Activated naive CD4-positive, alpha-beta T cell treated with anti-CD3 and anti-CD28 coated beads for 36 hours (primary cell): Measurements from ENCODE around the gene CDKL2. TPM values are rescaled to one million over a fixed set of nuclear protein-coding genes. Genes with fewer than 3 reads are reported as not detected.
"Not testable (repeated sequence)": the region's sequence is repeated elsewhere in the genome, so short reads cannot be mapped to it uniquely, and the experiment has no call there.

Experiments
- CTCF ChIA-PET: fragments of 350-600 bp; sonication (Branson Sonifier 250); formaldehyde crosslinking; loops from one replicate; lab custom pipeline; 2021; ENCODE audit warnings: antibody characterized with exemption; lab: Charles Lee
- DNase-seq: peaks from one replicate; pipeline ENCODE4 v3.0.0-alpha.2; 2020
- H3K27ac Mint-ChIP-seq: one replicate; pipeline ENCODE4 v1.8.0; 2021; ENCODE audit warnings: mild to moderate bottlenecking, mixed read lengths
- H3K27me3 Mint-ChIP-seq: one replicate; pipeline ENCODE4 v1.8.0; 2021; ENCODE audit warnings: low read depth, mixed read lengths
- H3K36me3 Mint-ChIP-seq: one replicate; pipeline ENCODE4 v1.8.0; 2021; ENCODE audit warnings: low read depth, mixed read lengths
- H3K4me1 Mint-ChIP-seq: one replicate; pipeline ENCODE4 v1.8.0; 2021; ENCODE audit warnings: low read depth, mixed read lengths
- H3K4me3 Mint-ChIP-seq: one replicate; pipeline ENCODE4 v1.8.0; 2021; ENCODE audit warnings: mild to moderate bottlenecking, moderate library complexity, mixed read lengths
- H3K9me3 Mint-ChIP-seq: one replicate; pipeline ENCODE4 v1.8.0; 2021; ENCODE audit warnings: mixed read lengths
- intact Hi-C: fragments of 100-400 bp; cut with micrococcal nuclease; formaldehyde crosslinking; loops from one replicate; pipeline ENCODE4 v1.15.1; 2023
- total RNA-seq, 2 experiments: library from RNA; stranded (reverse); gene quantifications; one replicate each; pipeline ENCODE4 v1.2.3, GENCODE V29; 2021

The CDKL2 gene
- total RNA-seq, 2 experiments from 2014 or later = 0.79 to 1.2 TPM

GRCh38 chr4:75666299-75666698 lies 36.0 kb upstream of the CDKL2 start:
- CTCF ChIA-PET = interaction anchor here (0.6 kb wide), 1 partner anchor 97 kb away, joined by 4 read pairs; no protein-coding TSS in a partner anchor
- no peaks in the 10 kb centered on the region for H3K27me3 Mint-ChIP-seq
- H3K4me1 Mint-ChIP-seq = peaks cover 77% of the 10 kb centered on the region
- DNase-seq = no peak
- no peaks in the 10 kb centered on the region for H3K9me3 Mint-ChIP-seq
- intact Hi-C loops = loop anchor here (1.0 kb wide), 1 partner anchor 11 kb away; no protein-coding TSS in a partner anchor
- H3K4me3 Mint-ChIP-seq = peak overlapping the region; percentile 44
- peak overlapping the region; percentile 84 for H3K27ac Mint-ChIP-seq
- H3K36me3 Mint-ChIP-seq = peaks cover 11% of the 10 kb centered on the region

GRCh38 chr4:75664604-75665003 lies 34.3 kb upstream of the CDKL2 start:
- DNase-seq, intact Hi-C loops, H3K9me3 Mint-ChIP-seq, H3K27me3 Mint-ChIP-seq, H3K4me3 Mint-ChIP-seq: not testable (repeated sequence)
- Mint-ChIP-seq H3K36me3 (peaks cover 10% of the 10 kb centered on the region), H3K4me1 (peaks cover 71% of the 10 kb centered on the region), H3K27ac (peak overlapping the region; percentile 84)
- CTCF ChIA-PET = interaction anchor here (0.6 to 1.3 kb wide), 2 partner anchors 37 to 60 kb away, joined by 3 read pairs; partner anchors contain the start of gene USO1

DNA sequence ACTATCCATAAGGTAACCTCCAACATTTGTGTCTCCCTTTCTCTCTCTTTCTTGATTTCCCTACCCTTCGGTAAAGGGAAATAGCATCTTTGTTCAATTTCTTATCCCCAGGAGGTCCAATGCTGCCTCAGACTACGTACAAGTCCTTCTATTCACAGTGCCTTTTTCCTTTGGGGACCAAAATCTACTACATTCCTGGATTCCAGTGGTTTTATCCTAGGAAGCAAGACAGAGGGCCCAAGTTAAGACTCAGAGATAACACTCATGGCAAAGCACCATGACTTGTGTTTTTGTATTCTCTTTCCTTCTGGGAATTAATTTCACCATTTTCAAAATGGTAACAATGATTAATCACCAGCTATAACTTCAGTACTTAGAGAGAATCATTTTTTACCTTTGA lies 32.3 kb upstream of the CDKL2 start:
- Mint-ChIP-seq H3K9me3 (no peaks in the 10 kb centered on the region), H3K4me3 (no peak overlapping the region), H3K4me1 (peaks cover 66% of the 10 kb centered on the region), H3K27ac (peak overlapping the region; percentile 4), H3K36me3 (peaks cover 25% of the 10 kb centered on the region), H3K27me3 (no peaks in the 10 kb centered on the region)
- DNase-seq = no peak
- CTCF ChIA-PET = no interaction called here
- intact Hi-C loops = no loop called here

DNA sequence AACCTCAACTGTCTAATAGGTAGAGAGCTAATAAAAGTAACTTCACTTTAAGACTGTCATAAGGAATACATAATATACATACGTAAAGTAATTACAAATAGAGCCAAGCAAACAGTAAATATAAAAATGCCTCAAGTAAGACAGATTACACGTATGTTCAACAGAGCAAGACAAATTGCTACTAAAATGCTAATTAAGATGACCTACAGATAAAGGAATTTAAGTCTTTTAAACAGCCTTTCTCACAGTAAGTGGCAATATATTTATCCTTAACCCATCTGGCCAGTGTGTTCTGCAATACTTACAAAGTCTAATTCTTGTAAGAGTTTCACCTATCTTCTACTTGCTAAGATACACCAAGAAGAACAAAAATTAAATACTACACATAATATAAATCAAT lies 30.2 kb upstream of the CDKL2 start:
- DNase-seq = no peak
- intact Hi-C loops = no loop called here
- peaks cover 61% of the 10 kb centered on the region for H3K4me1 Mint-ChIP-seq
- H3K9me3 Mint-ChIP-seq = no peaks in the 10 kb centered on the region
- H3K36me3 Mint-ChIP-seq = peaks cover 29% of the 10 kb centered on the region
- no peak overlapping the region for H3K4me3 Mint-ChIP-seq
- H3K27ac Mint-ChIP-seq = no peak overlapping the region
- H3K27me3 Mint-ChIP-seq = no peaks in the 10 kb centered on the region
- CTCF ChIA-PET = interaction anchor here (1.1 to 1.2 kb wide), 2 partner anchors 64 to 188 kb away, joined by 3 read pairs; partner anchors contain the start of gene USO1

DNA sequence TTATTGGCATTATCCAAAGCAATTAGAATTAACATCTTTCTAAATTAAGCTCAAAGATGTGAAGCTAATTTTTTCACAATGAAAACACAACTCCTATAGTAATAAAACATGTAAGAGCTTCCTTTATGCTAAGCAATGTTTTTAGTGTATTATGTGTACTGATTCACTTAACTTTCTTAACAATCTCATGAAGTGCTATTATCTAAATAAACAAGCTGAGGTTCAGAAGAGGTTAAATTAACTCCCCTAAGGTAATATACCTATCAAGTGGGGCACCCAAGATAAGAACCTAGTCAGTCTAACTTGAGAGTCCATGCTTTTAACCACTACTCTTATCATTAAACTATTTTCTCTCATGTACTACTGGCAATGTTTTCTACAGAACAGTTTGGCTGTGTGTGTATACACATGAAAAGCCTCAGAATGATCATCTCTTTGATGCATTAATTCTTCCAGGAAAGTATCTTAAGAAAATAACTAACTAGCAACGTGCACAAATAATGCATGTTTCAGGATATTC lies 29.2 kb upstream of the CDKL2 start:
- H3K4me1 Mint-ChIP-seq = peaks cover 61% of the 10 kb centered on the region
- CTCF ChIA-PET = interaction anchor here (0.7 to 1.2 kb wide), 5 partner anchors 12 to 188 kb away, joined by 3 read pairs; no protein-coding TSS in a partner anchor
- no peaks in the 10 kb centered on the region for H3K27me3 Mint-ChIP-seq
- H3K9me3 Mint-ChIP-seq = no peaks in the 10 kb centered on the region
- H3K4me3 Mint-ChIP-seq = no peak overlapping the region
- no peak for DNase-seq
- peaks cover 32% of the 10 kb centered on the region for H3K36me3 Mint-ChIP-seq
- H3K27ac Mint-ChIP-seq = no peak overlapping the region
- intact Hi-C loops = loop anchor here (10.0 kb wide), 1 partner anchor 285 kb away; the partner anchor contains the start of gene NAAA

GRCh38 chr4:75658876-75659275 lies 28.5 kb upstream of the CDKL2 start:
- intact Hi-C loops = loop anchor here (10.0 kb wide), 1 partner anchor 286 kb away; the partner anchor contains the start of gene NAAA
- H3K4me1 Mint-ChIP-seq = peaks cover 66% of the 10 kb centered on the region
- peak overlapping the region; percentile 30 for H3K27ac Mint-ChIP-seq
- H3K9me3 Mint-ChIP-seq = no peaks in the 10 kb centered on the region
- H3K27me3 Mint-ChIP-seq = no peaks in the 10 kb centered on the region
- CTCF ChIA-PET = interaction anchor here (0.8 to 1.5 kb wide), 2 partner anchors 9 to 65 kb away, joined by 3 to 8 read pairs; no protein-coding TSS in a partner anchor
- H3K36me3 Mint-ChIP-seq = peaks cover 38% of the 10 kb centered on the region
- H3K4me3 Mint-ChIP-seq = no peak overlapping the region
- no peak for DNase-seq

DNA sequence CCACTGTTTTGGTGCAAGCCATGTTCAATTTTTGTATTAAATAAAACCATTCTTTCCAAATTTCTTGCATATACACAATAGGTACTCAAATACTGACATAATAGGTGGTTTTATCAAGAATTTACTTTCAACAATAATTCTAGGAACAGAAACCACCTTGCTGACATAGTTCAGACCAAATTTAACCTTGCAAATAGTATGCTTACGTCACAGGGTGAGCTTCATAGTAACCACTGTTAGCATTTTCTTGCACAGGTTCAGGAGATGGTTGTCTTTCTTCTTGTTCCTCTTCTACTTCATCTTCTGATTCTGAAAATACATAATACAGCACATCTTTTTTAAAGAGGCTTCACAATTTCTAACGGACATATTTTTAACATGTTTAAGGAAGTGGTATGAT lies 25.2 kb upstream of the CDKL2 start:
- H3K4me3 Mint-ChIP-seq = no peak overlapping the region

DNA sequence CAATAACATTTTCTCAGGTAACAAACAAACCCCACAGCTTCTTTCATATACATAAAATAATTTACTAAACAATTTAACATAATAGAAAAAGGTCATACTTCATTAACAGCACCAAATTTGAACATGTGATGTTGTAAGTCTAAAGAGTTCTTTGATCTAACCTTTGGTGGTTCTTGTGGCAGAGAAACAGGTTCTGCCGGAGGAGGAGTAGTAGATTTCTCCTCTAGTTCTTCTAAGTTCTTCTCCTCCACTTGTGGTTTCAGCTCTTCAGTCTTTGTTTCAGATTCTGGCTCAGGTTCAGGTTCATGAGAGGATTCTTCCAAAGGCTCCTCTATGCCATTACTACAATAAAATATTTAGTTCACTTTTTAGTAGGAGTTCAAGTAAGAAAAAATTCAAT lies 24.6 kb upstream of the CDKL2 start:
- H3K4me1 Mint-ChIP-seq = peaks cover 49% of the 10 kb centered on the region
- no peak for DNase-seq
- H3K9me3 Mint-ChIP-seq = no peaks in the 10 kb centered on the region
- intact Hi-C loops = loop anchor here (1.0 to 10.0 kb wide), 8 partner anchors 11 to 290 kb away; partner anchors contain the start of genes CDKL2, NAAA and USO1
- peaks cover 41% of the 10 kb centered on the region for H3K36me3 Mint-ChIP-seq
- no peak overlapping the region for H3K4me3 Mint-ChIP-seq
- CTCF ChIA-PET = interaction anchor here (0.9 to 2.0 kb wide), 4 partner anchors 19 to 69 kb away, joined by 3 to 14 read pairs (median 4); partner anchors contain the start of gene USO1
- H3K27me3 Mint-ChIP-seq = no peaks in the 10 kb centered on the region
- peak overlapping the region; percentile 88 for H3K27ac Mint-ChIP-seq

More for the DNA sequence above, 25.2 kb upstream of the CDKL2 start:
- no peaks in the 10 kb centered on the region for H3K27me3 Mint-ChIP-seq
- no peak for DNase-seq
- CTCF ChIA-PET = interaction anchor here (0.6 to 1.0 kb wide), 2 partner anchors 15 to 111 kb away, joined by 3 read pairs; no protein-coding TSS in a partner anchor
- intact Hi-C loops = loop anchor here (1.0 to 10.0 kb wide), 6 partner anchors 11 to 289 kb away; partner anchors contain the start of genes CDKL2, NAAA and USO1
- H3K9me3 Mint-ChIP-seq = no peaks in the 10 kb centered on the region
- peaks cover 52% of the 10 kb centered on the region for H3K4me1 Mint-ChIP-seq
- peaks cover 41% of the 10 kb centered on the region for H3K36me3 Mint-ChIP-seq
- H3K27ac Mint-ChIP-seq = peak overlapping the region; percentile 86

DNA sequence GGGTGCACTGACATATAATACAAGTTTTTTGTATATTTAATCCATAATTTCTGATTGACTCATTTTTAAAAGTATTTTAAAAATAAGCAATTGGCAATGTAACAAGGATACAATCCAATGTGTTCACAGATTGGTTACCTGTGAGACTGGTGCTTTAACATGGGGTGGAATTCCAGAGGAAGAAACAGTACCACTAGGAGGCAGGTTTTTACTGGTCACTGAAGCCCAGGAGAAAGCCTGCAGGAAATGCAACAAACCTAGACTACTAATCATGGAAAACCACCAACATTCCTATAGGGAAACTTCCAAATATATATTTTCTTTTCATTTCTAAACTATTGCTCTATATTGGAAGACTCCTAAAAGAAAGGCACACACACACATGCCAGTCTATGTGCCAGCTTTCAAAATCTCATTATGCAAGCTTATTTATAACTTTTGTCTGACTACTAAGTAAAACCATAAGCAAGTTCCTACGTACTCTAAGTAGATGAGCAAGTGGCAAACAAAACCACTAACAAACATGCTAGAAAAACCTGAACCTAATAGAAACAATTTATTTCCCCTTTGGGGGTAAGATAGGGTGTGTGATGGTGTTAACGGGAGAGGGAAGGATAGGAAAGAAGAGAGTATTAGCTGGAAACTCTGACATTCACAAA lies 23.6 kb upstream of the CDKL2 start:
- intact Hi-C loops = loop anchor here (1.0 to 10.0 kb wide), 4 partner anchors 45 to 291 kb away; partner anchors contain the start of gene NAAA
- Mint-ChIP-seq H3K4me3 (no peak overlapping the region), H3K4me1 (peaks cover 43% of the 10 kb centered on the region), H3K27ac (peak overlapping the region; percentile 78), H3K36me3 (peaks cover 35% of the 10 kb centered on the region), H3K27me3 (no peaks in the 10 kb centered on the region), H3K9me3 (no peaks in the 10 kb centered on the region)
- CTCF ChIA-PET = interaction anchor here (0.6 to 2.0 kb wide), 6 partner anchors 18 to 1876 kb away, joined by 3 to 14 read pairs (median 4); partner anchors contain the start of gene USO1
- no peak for DNase-seq

DNA sequence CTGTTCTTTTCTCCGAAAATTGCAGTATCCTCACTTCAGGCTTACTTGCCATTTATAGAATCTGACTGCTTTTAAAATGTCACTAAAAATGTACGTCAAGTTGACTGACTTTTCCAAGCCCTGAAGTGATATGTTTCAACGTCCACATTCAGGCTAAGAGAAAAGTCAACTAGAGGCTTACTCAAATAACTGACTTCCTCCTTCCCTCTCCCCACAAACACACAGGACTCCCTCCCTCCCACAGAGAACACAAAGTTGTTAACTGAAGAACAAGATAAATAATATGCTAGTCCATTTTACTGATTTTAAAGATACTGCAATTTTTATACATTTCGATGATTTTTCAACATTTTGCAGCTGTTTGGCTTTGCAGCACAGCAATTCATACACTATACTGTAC lies 13.8 kb upstream of the CDKL2 start:
- no peak for DNase-seq
- intact Hi-C loops = no loop called here
- Mint-ChIP-seq H3K9me3 (no peaks in the 10 kb centered on the region), H3K4me1 (peaks cover 8% of the 10 kb centered on the region), H3K36me3 (peaks cover 42% of the 10 kb centered on the region), H3K4me3 (no peak overlapping the region), H3K27me3 (no peaks in the 10 kb centered on the region), H3K27ac (peak overlapping the region; percentile 13)
- CTCF ChIA-PET = interaction anchor here (1.4 kb wide), 1 partner anchor 204 kb away, joined by 3 read pairs; no protein-coding TSS in a partner anchor

DNA sequence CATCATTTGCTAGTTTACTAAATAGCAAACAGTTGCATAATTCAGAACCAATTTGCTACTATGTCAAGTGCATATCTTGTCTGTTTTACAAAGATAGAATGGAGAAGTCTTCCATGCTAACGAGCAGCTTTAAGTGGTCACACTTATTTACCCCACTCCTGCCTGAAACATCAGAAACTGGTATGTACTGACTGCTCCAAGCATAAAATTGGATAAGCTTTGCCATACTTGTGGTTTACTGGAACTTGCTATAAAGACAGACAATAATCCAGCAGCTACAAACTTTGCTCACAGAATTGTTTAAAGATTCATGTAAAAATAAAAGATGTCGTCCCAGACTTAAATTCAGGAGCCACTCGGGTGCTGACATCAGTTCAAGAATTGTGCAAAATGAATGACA lies 13.3 kb upstream of the CDKL2 start:
- Mint-ChIP-seq H3K27ac (no peak overlapping the region), H3K36me3 (peaks cover 42% of the 10 kb centered on the region), H3K9me3 (no peaks in the 10 kb centered on the region), H3K27me3 (no peaks in the 10 kb centered on the region), H3K4me3 (no peak overlapping the region), H3K4me1 (peaks cover 8% of the 10 kb centered on the region)
- no peak for DNase-seq
- CTCF ChIA-PET = interaction anchor here (1.4 kb wide), 1 partner anchor 205 kb away, joined by 3 read pairs; no protein-coding TSS in a partner anchor
- intact Hi-C loops = no loop called here

GRCh38 chr4:75639124-75639695 lies 8.9 kb upstream of the CDKL2 start:
- CTCF ChIA-PET = no interaction called here
- Mint-ChIP-seq H3K4me3 (no peak overlapping the region), H3K4me1 (peaks cover 7% of the 10 kb centered on the region), H3K27ac (no peak overlapping the region), H3K27me3 (no peaks in the 10 kb centered on the region), H3K9me3 (no peaks in the 10 kb centered on the region), H3K36me3 (peaks cover 17% of the 10 kb centered on the region)
- no peak for DNase-seq
- intact Hi-C loops = loop anchor here (10.0 kb wide), 1 partner anchor 506 kb away; the partner anchor contains the start of gene NUP54
